Thymus (tissue), 11 donors: ENCODE data around the gene CEP192. TPM values are rescaled to one million over a fixed set of nuclear protein-coding genes. Genes with fewer than 3 reads are reported as not detected.
"Not testable (repeated sequence)": the region's sequence is repeated elsewhere in the genome, so short reads cannot be mapped to it uniquely, and the experiment has no call there.

Experiments
- DNase-seq, 9 donors: peaks; one replicate each; pipeline ENCODE4 v3.0.0-alpha.2; 2013; ENCODE audit warnings: low spot score in 9 of 9, low read depth in 6 of 9, missing footprints in 1 of 9
- H3K27ac ChIP-seq, 2 donors: one replicate each; pipeline ENCODE4 v1.5.1; 2013; ENCODE audit warnings: control low read depth in 1 of 2, low read depth in 1 of 2, low read length in 1 of 2, mild to moderate bottlenecking in 1 of 2, moderate library complexity in 1 of 2
- H3K27me3 ChIP-seq, 2 donors: one replicate each; pipeline ENCODE4 v1.5.1; 2013; ENCODE audit warnings: low read length in 1 of 2; ENCODE audit not compliant: control insufficient read depth in 2 of 2, insufficient read depth in 1 of 2
- H3K36me3 ChIP-seq, 2 donors: one replicate each; pipeline ENCODE4 v1.5.1; 2013; ENCODE audit warnings: low read length in 1 of 2, mild to moderate bottlenecking in 1 of 2, moderate library complexity in 1 of 2; ENCODE audit not compliant: control insufficient read depth in 2 of 2, insufficient read depth in 2 of 2
- H3K4me1 ChIP-seq, 2 donors: one replicate each; pipeline ENCODE4 v1.5.1; 2013; ENCODE audit warnings: low read length in 2 of 2; ENCODE audit not compliant: control insufficient read depth in 2 of 2, insufficient read depth in 2 of 2
- H3K4me3 ChIP-seq, 2 donors: one replicate each; pipeline ENCODE4 v1.5.1; 2013; ENCODE audit warnings: low read length in 2 of 2, control low read depth in 1 of 2, mild to moderate bottlenecking in 1 of 2
- H3K9me3 ChIP-seq, 2 donors: one replicate each; pipeline ENCODE4 v1.5.1; 2013; ENCODE audit warnings: low read length in 1 of 2, mild to moderate bottlenecking in 1 of 2; ENCODE audit not compliant: control insufficient read depth in 2 of 2, insufficient read depth in 1 of 2
- WGBS: extraction: QIAGEN DNeasy Blood & Tissue Kit; methylation state at CpG from one replicate; pipeline ENCODE4 v1.1.7; 2013; 5-methylcytosine and 5-hydroxymethylcytosine counted together
- polyA plus RNA-seq: library from polyadenylated mRNA; stranded (reverse); fragments of 200-250 nt; gene quantifications from one replicate; pipeline ENCODE4 v1.2.3, GENCODE V29; 2013
- total RNA-seq: library from RNA; stranded (reverse); fragments of 120-200 nt; gene quantifications from one replicate; pipeline ENCODE4 v1.2.4, GENCODE V29; 2013
- donor health status: healthy.

CEP192 gene
- total and polyA plus RNA-seq, 2 donors = 38.9 to 43.5 TPM

- 94% methylated on average over 2 of the region's 2 CpGs for WGBS
- not testable (repeated sequence) for H3K4me1 ChIP-seq
These were observed 6.2 kb downstream of the CEP192 start for GRCh38 chr18:12997330-12997729.

DNA sequence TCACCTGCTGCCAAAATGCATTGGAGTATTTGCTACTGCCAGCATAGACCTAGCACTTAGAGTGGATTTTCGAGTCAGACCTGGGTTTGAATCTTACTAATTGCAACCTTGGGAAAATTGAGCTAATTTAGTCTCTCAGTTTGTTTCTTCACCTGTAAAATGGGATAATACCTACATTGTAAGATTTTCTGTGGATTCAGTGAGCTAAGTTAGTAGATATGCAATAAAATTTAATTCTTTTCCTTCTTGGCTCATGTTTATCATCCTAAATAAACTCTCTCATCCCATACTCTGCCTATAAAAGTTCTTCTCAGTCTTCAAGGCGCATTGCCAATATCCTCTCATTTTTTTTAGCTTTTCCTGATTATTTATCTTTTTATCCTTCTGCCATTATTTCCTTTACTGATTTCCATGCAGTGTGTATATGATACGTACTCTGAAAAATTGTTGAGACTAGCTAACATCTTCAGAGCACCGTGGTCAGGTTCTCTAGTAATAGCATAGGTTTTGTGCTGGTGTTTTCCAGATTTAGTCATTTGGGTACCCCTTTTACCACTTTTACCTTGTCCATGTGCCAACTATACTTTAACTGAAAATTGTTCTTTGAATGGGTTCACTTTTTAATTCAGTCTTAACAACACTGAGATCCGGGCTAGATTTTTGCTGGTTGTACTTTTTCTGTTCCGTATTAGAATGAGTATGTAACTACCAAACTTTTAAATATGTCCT is 7.3 kb downstream of the CEP192 start:
- peaks cover 1 to 2% of the 10 kb centered on the region in 2 donors for H3K4me1 ChIP-seq
- no peak overlapping the region for H3K27ac ChIP-seq
- no peak for DNase-seq
- no peaks in the 10 kb centered on the region for H3K9me3 ChIP-seq
- H3K4me3 ChIP-seq = no peak overlapping the region
- H3K36me3 ChIP-seq = peaks cover 23 to 29% of the 10 kb centered on the region in 2 donors
- H3K27me3 ChIP-seq = no peaks in the 10 kb centered on the region
- 96% methylated on average over 6 of the region's 6 CpGs for WGBS

More at GRCh38 chr18:12997330-12997729, 6.2 kb downstream of the CEP192 start:
- not testable (repeated sequence) for H3K9me3 ChIP-seq, DNase-seq, H3K4me3 ChIP-seq, H3K27me3 ChIP-seq, H3K27ac ChIP-seq
- H3K36me3 ChIP-seq = peaks cover 22 to 23% of the 10 kb centered on the region in 2 donors

DNA sequence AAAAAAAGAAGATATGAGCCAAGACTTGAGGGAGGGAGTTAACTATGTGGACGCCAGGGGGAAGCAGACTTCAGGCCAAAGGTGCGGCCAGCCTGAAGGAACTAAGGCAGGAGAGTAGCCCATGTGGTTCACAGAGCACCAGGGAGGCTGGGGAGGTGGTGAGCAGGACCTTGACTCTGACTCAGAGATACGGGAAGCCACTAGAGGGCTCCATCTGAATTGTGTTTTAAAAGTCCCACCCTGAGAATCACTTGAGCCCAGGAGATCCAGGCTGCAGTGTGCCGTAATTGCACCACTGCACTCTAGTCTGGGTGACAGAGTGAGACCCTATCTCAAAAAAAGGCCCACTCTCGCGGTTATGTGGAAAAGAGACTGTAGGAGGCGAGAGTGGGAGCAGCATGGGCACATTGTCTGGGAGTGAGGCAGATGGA is 12.3 kb downstream of the CEP192 start:
- Histone ChIP-seq H3K36me3 (peaks cover 49 to 51% of the 10 kb centered on the region in 2 donors), H3K27ac (no peak overlapping the region)

GRCh38 chr18:13004396-13004795 is 13.2 kb downstream of the CEP192 start:
- Histone ChIP-seq H3K27ac (no peak overlapping the region), H3K36me3 (peaks cover 56 to 58% of the 10 kb centered on the region in 2 donors), H3K4me1 (peaks cover 0 to 5% of the 10 kb centered on the region in 2 donors), H3K4me3 (no peak overlapping the region), H3K9me3 (no peaks in the 10 kb centered on the region), H3K27me3 (no peaks in the 10 kb centered on the region)
- no peak for DNase-seq
- 96% methylated on average over 8 of the region's 8 CpGs for WGBS

More for the DNA sequence above, 12.3 kb downstream of the CEP192 start:
- WGBS = 87% methylated on average over 7 of the region's 7 CpGs
- Histone ChIP-seq H3K4me1 (peaks cover 0 to 5% of the 10 kb centered on the region in 2 donors), H3K27me3 (no peaks in the 10 kb centered on the region), H3K4me3 (no peak overlapping the region), H3K9me3 (no peaks in the 10 kb centered on the region)
- peak in 6 of 9 donors; percentile 18 to 67 (median 32) for DNase-seq

GRCh38 chr18:13005289-13005688 is 14.1 kb downstream of the CEP192 start:
- DNase-seq = no peak
- Histone ChIP-seq H3K4me3 (no peak overlapping the region), H3K36me3 (peaks cover 59 to 61% of the 10 kb centered on the region in 2 donors), H3K27me3 (no peaks in the 10 kb centered on the region), H3K27ac (no peak overlapping the region), H3K9me3 (no peaks in the 10 kb centered on the region), H3K4me1 (peaks cover 0 to 5% of the 10 kb centered on the region in 2 donors)
- 96% methylated on average over 1 of the region's 1 CpG for WGBS

- Histone ChIP-seq H3K36me3 (peaks cover 52% of the 10 kb centered on the region in 2 donors), H3K27me3 (no peaks in the 10 kb centered on the region), H3K4me1 (peaks cover 0 to 5% of the 10 kb centered on the region in 2 donors), H3K4me3 (no peak overlapping the region), H3K9me3 (no peaks in the 10 kb centered on the region), H3K27ac (no peak overlapping the region)
- 65% methylated on average over 12 of the region's 12 CpGs for WGBS
- DNase-seq = no peak
These were observed 15.5 kb downstream of the CEP192 start for GRCh38 chr18:13006531-13007247.

GRCh38 chr18:13007248-13007560 is 16.0 kb downstream of the CEP192 start:
- WGBS = 24% methylated on average over 2 of the region's 2 CpGs
- Histone ChIP-seq H3K27me3 (no peaks in the 10 kb centered on the region), H3K9me3 (no peaks in the 10 kb centered on the region), H3K36me3 (peaks cover 52 to 56% of the 10 kb centered on the region in 2 donors), H3K4me3 (no peak overlapping the region), H3K4me1 (peaks cover 0 to 5% of the 10 kb centered on the region in 2 donors), H3K27ac (no peak overlapping the region)
- no peak for DNase-seq

- no peak overlapping the region for H3K4me3 ChIP-seq
- H3K27me3 ChIP-seq = no peaks in the 10 kb centered on the region
- H3K4me1 ChIP-seq = peaks cover 0 to 3% of the 10 kb centered on the region in 2 donors
- no peak overlapping the region for H3K27ac ChIP-seq
- DNase-seq = no peak
- WGBS = over 99% methylated on average over 5 of the region's 5 CpGs
- no peaks in the 10 kb centered on the region for H3K9me3 ChIP-seq
- H3K36me3 ChIP-seq = peaks cover 60 to 80% of the 10 kb centered on the region in 2 donors
These were observed 20.6 kb downstream of the CEP192 start for GRCh38 chr18:13011719-13012118.

GRCh38 chr18:13014232-13014631 is 23.1 kb downstream of the CEP192 start:
- H3K4me3 ChIP-seq = no peak overlapping the region
- DNase-seq = no peak
- no peak overlapping the region for H3K27ac ChIP-seq
- H3K27me3 ChIP-seq = no peaks in the 10 kb centered on the region
- 96% methylated on average over 2 of the region's 2 CpGs for WGBS
- H3K4me1 ChIP-seq = no peaks in the 10 kb centered on the region
- no peaks in the 10 kb centered on the region for H3K9me3 ChIP-seq
- peaks cover 45 to 79% of the 10 kb centered on the region in 2 donors for H3K36me3 ChIP-seq
